ENCODE measurements around the gene AEBP1. TPM values are rescaled to one million over a fixed set of nuclear protein-coding genes. Genes with fewer than 3 reads are reported as not detected.
A peak's percentile ranks its signal among the peaks of the same experiment; 100 is the strongest.

The AEBP1 gene
- total and polyA plus RNA-seq, 2 of the 4 experiments (the other 2 are of a cell fraction): 1.1 to 5.7 TPM

DNA sequence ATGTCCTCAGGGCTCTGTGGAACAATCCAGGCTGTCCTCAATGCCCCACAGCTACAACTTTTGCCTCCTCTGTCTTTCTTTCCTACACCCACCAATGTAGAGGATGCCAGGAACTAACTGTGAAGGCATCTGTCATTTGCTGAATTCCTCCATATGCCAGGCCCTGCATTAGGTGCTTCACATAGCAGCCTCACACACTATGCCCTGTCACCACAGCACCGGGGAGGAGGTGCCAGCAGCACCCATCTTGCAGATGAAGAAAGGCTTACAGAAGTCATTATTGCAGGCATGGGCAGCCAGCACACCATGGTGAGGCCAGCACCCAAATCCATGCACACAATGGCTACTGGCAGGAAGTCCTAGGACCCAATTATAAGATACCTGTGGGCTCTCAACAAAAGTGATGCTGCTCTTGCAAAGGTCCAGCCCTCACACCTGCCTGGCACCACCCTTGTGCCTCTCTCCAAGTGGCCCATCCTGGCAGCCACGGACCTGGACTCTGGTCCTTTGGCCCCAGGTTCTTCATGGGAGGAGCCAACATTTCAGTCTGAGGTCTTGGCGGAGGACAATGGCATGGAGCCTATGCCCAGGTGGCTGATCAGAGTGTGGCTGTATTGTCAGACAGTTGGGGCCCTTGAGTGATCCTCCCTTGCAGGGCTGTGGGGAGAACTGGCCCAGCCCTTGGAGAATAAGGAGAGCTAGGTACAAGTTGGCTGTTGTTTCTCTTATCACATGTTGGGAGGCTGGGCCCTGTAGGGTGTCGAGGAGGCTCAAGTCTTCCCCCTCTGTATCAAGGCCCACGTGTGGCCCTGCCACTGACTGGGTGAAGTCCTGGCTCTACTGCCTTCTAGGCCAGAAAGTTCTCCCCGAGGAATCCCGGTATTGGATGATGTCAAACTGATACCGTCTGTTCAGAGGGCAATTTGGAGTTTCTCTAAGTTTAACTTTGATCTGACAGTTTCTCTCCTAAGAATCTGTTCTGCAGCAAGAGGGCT, 51.3 kb downstream of the AEBP1 start:
- no peak for ATAC-seq (ENCODE audit: low read depth)
- dilution Hi-C loops (cut with HindIII; ENCODE audit: low sequenced_read_pairs, unreplicated experiment): no loop called here
- 90% methylated on average over 4 of the region's 8 CpGs; no CpG with 5 or more reads in 1 of the 2 experiments for WGBS, 2 experiments (ENCODE audit: extremely low coverage in 2 of 2, insufficient read length in 1 of 2)

More for the DNA sequence above, 51.3 kb downstream of the AEBP1 start:
- Histone ChIP-seq H3K9me3 (ENCODE audit: control insufficient read depth, insufficient read depth, low read length) (no peaks in the 10 kb centered on the region), H2BK120ac (ENCODE audit: low read depth, low read length) (no peak overlapping the region), H3K4me2 (ENCODE audit: low read depth, low read length) (no peak overlapping the region), H3K27me3 (ENCODE audit: control insufficient read depth, insufficient read depth, low read length) (peaks cover 6% of the 10 kb centered on the region; the same call in 1 of the 2 replicates), H3K27ac (ENCODE audit: insufficient read depth, low read length) (no peak overlapping the region), H3K23ac (ENCODE audit: low read depth, low read length) (no peak overlapping the region), H2BK20ac (ENCODE audit: low read depth, low read length) (no peak overlapping the region), H2AK9ac (replicated peaks; ENCODE audit: low read depth, low read length, poor library complexity) (peak overlapping the region; percentile 26), H3K18ac (ENCODE audit: low read depth, low read length) (no peak overlapping the region), H4K20me1 (ENCODE audit: insufficient read depth, low read length) (no peaks in the 10 kb centered on the region), H4K91ac (ENCODE audit: insufficient read depth, low read depth, low read length) (no peak overlapping the region), H3K79me1 (ENCODE audit: low read depth in 1 of 2, low read length in 2 of 2) (no peaks in the 10 kb centered on the region), H4K5ac (ENCODE audit: low read depth, low read length) (no peak overlapping the region), H3K9ac (ENCODE audit: low read depth, low read length) (no peak overlapping the region), H2AFZ (replicated peaks; ENCODE audit: low read length, poor library complexity) (peak overlapping the region; percentile 23), H2AK5ac (ENCODE audit: low read depth, low read length) (no peak overlapping the region), H3K9me1 (ENCODE audit: insufficient read depth, low read length) (0 out of 2 replicates have a peak, but pooled peaks cover 3% of the 10 kb centered on the region), H2BK5ac (ENCODE audit: low read depth, low read length, poor library complexity, severe bottlenecking) (no peak overlapping the region), H3K14ac (replicated peaks; ENCODE audit: low read depth, low read length) (no peak overlapping the region), H3K4ac (ENCODE audit: low read depth, low read length) (no peak overlapping the region), H2BK15ac (ENCODE audit: low read depth, low read length) (no peak overlapping the region), H3K4me1 (ENCODE audit: control insufficient read depth, insufficient read depth, low read length) (peaks cover 1% of the 10 kb centered on the region; the same call in 1 of the 2 replicates), H4K8ac (ENCODE audit: low read depth in 2 of 2, low read length in 2 of 2) (no peak overlapping the region), H3K36me3 (ENCODE audit: control insufficient read depth, insufficient read depth, low read length) (no peaks in the 10 kb centered on the region), H3K56ac (ENCODE audit: extremely low read depth, insufficient read depth, low read length) (no peak overlapping the region), H3K4me3 (ENCODE audit: insufficient read depth, low read depth, low read length) (no peak overlapping the region)
- ChIA-PET CTCF (no interaction called here), POLR2A (ENCODE audit: unreplicated experiment) (no interaction called here)
- no peak for DNase-seq
- BruUV-seq (replicated peaks): no TSS peak
- TF ChIP-seq SMC3 (IDR thresholded peaks at IDR 0.05; ENCODE audit: low read depth, low read length) (no peak), NFE2L2 (IDR thresholded peaks at IDR 0.05; ENCODE audit: low read depth, low read length) (no peak)
- in situ Hi-C loops (cut with MboI; ENCODE audit: low sequenced_read_pairs) (no loop called here), intact Hi-C loops (cut with micrococcal nuclease) (no loop called here)
